ENCODE data around the gene PRND. TPM values are rescaled to one million over a fixed set of nuclear protein-coding genes. Genes with fewer than 3 reads are reported as not detected.
"Not testable (repeated sequence)": the region's sequence is repeated elsewhere in the genome, so short reads cannot be mapped to it uniquely, and the experiment has no call there.

Gene PRND
- total RNA-seq, 1 donor from 2014 or later, result not detected

- TF ChIP-seq CTCF (IDR thresholded peaks at IDR 0.05; ENCODE audit: insufficient read depth, low read length, poor library complexity, severe bottlenecking), result no peak
- H3K27me3 ChIP-seq (ENCODE audit: control insufficient read depth, insufficient read depth, low read length), result no peaks in the 10 kb centered on the region
- H3K36me3 ChIP-seq (ENCODE audit: control insufficient read depth, insufficient read depth, low read length), result no peaks in the 10 kb centered on the region
- DNase-seq (ENCODE audit: low read depth), result no peak
- no peak overlapping the region for H3K4me3 ChIP-seq (ENCODE audit: low read depth, low read length)
Observed at GRCh38 chr20:4770026-4770425, 48.3 kb downstream of the PRND start.

- Histone ChIP-seq H3K27me3 (ENCODE audit: control insufficient read depth, insufficient read depth, low read length) (no peaks in the 10 kb centered on the region), H3K36me3 (ENCODE audit: control insufficient read depth, insufficient read depth, low read length) (no peaks in the 10 kb centered on the region), H3K4me3 (ENCODE audit: low read depth, low read length) (no peak overlapping the region)
- DNase-seq (ENCODE audit: low read depth), result no peak
- no peak for TF ChIP-seq CTCF (IDR thresholded peaks at IDR 0.05; ENCODE audit: insufficient read depth, low read length, poor library complexity, severe bottlenecking)
Observed at GRCh38 chr20:4771004-4771403, 49.3 kb downstream of the PRND start.

GRCh38 chr20:4772132-4772531 lies 50.4 kb downstream of the PRND start:
- Histone ChIP-seq H3K36me3 (ENCODE audit: control insufficient read depth, insufficient read depth, low read length) (no peaks in the 10 kb centered on the region), H3K4me3 (ENCODE audit: low read depth, low read length) (no peak overlapping the region)
- TF ChIP-seq CTCF (IDR thresholded peaks at IDR 0.05; ENCODE audit: insufficient read depth, low read length, poor library complexity, severe bottlenecking), result no peak

DNA sequence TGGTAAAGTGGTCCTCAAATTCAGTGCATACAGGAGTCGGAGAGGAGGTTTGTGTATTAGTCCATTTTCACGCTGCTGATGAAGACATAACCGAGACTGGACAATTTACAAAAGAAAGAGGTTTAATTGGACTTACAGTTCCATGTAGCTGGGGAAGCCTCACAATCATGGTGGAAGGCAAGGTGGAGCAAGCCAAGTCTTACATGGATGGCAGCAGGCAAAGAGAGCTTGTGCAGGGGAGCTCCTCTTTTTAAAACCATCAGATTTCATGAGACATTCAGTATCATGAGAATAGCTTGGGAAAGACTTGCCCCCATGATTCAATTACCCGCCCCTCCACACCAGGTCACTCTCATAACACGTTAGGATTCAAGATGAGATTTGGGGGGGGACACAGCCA lies 51.3 kb downstream of the PRND start:
- H3K36me3 ChIP-seq (ENCODE audit: control insufficient read depth, insufficient read depth, low read length); H3K4me3 ChIP-seq (ENCODE audit: low read depth, low read length); H3K27me3 ChIP-seq (ENCODE audit: control insufficient read depth, insufficient read depth, low read length); DNase-seq (ENCODE audit: low read depth): not testable (repeated sequence)

More at GRCh38 chr20:4772132-4772531, 50.4 kb downstream of the PRND start:
- no peaks in the 10 kb centered on the region for H3K27me3 ChIP-seq (ENCODE audit: control insufficient read depth, insufficient read depth, low read length)
- no peak for DNase-seq (ENCODE audit: low read depth)

GRCh38 chr20:4773736-4774135 lies 52.0 kb downstream of the PRND start:
- DNase-seq (ENCODE audit: low read depth), result no peak
- no peak for TF ChIP-seq CTCF (IDR thresholded peaks at IDR 0.05; ENCODE audit: insufficient read depth, low read length, poor library complexity, severe bottlenecking)
- Histone ChIP-seq H3K27me3 (ENCODE audit: control insufficient read depth, insufficient read depth, low read length) (no peaks in the 10 kb centered on the region), H3K36me3 (ENCODE audit: control insufficient read depth, insufficient read depth, low read length) (no peaks in the 10 kb centered on the region), H3K4me3 (ENCODE audit: low read depth, low read length) (no peak overlapping the region)

DNA sequence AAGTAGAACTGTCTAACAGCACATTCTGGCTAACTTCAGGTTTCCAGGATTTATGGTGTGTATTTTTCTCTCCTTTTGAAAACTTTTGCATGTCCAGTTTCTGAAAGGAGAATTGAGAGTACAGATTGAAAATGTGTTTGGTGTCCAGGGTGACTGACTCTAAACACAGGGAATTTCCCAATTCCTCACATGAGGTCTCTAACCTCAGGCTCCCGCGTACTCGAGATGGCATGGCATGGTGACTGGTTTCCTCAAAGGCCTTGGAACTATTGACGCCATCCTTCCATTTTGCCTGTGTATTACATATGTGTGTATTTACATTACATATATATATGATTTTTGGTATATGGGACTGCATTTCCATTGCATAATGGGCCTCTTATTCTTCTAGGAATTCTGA lies 52.5 kb downstream of the PRND start:
- no peaks in the 10 kb centered on the region for H3K36me3 ChIP-seq (ENCODE audit: control insufficient read depth, insufficient read depth, low read length)
- no peak overlapping the region for H3K4me3 ChIP-seq (ENCODE audit: low read depth, low read length)
- no peak for TF ChIP-seq CTCF (IDR thresholded peaks at IDR 0.05; ENCODE audit: insufficient read depth, low read length, poor library complexity, severe bottlenecking)
- no peak for DNase-seq (ENCODE audit: low read depth)
- no peaks in the 10 kb centered on the region for H3K27me3 ChIP-seq (ENCODE audit: control insufficient read depth, insufficient read depth, low read length)

Data from kidney epithelial cell (primary cell).